Measurements from ENCODE around the gene CD69.

CD69 gene

DNA sequence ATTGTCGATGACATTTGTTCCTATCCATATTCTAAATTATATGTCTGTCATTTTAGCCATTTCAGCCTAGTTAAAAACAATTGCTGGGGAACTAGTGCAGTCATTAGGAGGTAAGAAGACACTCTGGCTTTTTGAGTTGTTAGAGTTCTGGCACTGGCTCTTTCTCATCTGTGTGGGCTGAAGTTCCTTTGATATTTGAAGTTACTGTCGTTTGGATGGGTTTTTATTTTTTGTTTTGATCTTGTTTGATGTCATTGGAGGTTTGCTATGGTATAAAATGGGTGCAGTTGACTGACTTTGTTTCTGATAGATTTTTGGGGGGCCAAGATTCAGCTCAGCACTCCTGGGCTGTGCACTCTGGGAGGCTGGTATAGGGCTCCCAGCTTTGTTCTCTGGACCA, 20.7 kb upstream of the CD69 start:
- no peak for DNase-seq (ENCODE audit: low spot score)

- DNase-seq (ENCODE audit: low spot score), result no peak
Observed at GRCh38 chr12:9779209-9779608, 18.5 kb upstream of the CD69 start.

GRCh38 chr12:9776781-9777180, 16.1 kb upstream of the CD69 start:
- DNase-seq (ENCODE audit: low spot score), result no peak

DNA sequence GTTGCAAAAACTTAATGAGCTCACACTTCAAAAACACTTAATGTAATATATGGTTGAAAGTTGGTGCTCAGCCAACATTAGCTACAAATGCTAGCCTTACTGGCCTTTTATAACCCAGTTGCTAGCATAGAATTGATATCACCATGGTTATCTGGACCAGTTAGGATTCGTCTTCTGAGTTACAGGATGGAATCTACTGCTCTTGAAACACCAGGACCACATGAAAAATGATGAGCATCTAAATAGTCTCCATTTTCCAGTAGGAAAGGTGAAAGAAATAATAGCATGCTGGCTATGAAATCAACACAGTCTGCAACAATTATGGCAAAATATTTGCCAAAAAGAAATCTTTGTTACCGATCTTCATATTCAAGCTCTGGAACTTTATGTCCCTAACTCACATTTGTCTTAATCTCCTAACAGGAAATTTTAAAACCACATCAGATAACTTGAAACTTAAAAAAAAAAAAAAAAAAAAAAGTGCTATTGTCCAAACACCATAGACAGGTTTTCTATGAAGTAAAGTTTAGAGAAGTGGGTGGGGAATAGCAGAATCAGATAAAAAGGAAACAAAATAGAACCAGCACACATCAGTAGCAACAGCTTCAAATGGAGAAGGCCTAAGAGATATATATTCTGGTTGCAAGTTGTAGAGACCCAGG, 12.6 kb upstream of the CD69 start:
- no peak for DNase-seq (ENCODE audit: low spot score)

DNA sequence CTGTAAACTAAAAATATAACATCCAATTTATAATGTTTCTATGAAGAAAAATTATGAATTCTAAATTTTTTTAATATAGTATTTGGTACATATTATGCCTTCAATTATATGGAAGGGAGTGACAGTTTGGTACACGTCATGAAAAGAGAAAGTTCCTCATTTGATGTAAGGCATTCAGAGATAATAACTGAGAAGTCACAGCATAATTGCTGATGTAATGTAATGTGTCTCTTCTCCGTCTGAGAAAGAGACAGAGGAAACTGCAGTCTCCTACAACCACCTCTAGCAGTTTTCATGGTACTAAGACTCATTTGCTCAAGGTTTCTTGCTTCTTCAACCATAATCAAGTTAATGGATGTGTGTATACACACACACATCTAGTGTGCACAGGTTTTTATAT, 2.3 kb upstream of the CD69 start:
- DNase-seq (ENCODE audit: low spot score), result no peak

DNA sequence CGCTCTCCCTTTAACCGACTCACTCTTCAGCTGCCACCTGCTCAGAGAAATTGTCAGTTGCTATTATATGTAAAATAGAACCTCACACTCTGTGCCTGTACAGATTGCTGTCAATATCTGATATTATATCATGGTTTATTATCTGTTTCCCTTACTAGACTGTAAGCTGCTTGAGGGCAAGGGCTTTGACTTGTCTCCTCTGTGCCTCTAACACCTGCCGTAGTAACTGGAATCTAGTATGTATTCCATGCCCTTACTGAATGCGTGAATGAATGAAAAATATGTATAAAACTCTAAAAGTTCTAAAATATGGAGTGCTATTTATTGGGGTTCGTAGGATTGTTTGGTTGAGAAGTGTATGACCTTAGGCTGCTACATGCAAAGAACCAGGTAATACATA, 1.7 kb upstream of the CD69 start:
- DNase-seq (ENCODE audit: low spot score), result no peak

DNA sequence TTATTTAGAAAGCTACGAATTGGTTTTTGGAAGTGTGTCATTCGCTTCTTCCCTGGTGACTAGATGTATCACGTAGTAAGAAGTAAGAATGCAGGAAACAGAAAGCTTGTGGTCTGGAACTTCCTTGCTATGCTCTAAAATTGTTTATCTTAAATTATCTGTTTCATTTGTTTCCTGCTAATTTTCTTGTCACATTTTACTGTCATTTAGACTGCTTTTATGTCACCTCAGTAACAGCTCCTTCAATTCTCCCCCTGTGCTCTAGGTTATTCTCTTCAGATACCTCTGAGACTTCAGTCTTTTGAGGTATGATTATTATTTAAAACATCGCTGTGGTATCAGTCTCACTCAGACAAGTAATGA, 699 bp upstream of the CD69 start:
- no peak for DNase-seq (ENCODE audit: low spot score)

- DNase-seq (ENCODE audit: low spot score), result no peak
Observed at GRCh38 chr12:9760120-9760519, 581 bp downstream of the CD69 start.

GRCh38 chr12:9759694-9760093, 1.0 kb downstream of the CD69 start:
- no peak for DNase-seq (ENCODE audit: low spot score)

- no peak for DNase-seq (ENCODE audit: low spot score)
Observed at GRCh38 chr12:9758119-9758518, 2.6 kb downstream of the CD69 start.

GRCh38 chr12:9757433-9758025, 3.2 kb downstream of the CD69 start:
- no peak for DNase-seq (ENCODE audit: low spot score)

DNA sequence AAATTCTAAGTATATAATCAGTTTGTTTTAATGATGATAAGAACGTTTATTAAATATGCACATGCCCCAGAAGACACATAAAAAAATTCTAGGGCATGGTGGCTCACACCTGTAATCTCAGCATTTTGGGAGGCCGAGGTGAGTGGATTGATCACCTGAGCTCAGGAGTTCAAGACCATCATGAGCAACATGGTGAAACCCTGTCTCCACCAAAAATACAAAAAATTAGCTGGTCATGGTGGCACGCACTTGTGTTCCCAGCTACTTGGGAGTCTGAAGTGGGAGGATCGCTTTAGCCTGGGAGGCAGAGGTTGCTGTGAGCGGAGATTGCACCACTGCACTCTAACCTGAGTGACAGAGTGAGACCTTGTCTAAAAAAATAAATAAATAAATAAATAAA, 4.0 kb downstream of the CD69 start:
- DNase-seq (ENCODE audit: low spot score), result no peak

DNA sequence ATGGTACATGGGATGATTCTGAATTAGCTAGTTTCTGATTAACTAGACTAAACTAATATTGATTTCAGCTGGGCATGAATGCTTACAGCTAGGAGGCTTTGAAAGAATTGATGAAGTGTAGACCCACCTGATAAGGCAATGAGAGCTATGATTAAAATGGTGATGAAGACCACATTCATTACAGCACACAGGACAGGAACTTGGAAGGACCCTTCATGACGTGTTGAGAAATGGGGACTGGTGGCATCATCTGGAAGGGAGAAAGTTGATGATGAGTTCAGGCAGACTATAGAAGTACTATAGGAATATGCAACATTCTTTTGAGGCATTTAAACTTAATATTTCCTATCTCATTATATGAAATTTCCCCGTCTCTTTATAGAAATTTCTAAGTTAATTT, 4.5 kb downstream of the CD69 start:
- no peak for DNase-seq (ENCODE audit: low spot score)

DNA sequence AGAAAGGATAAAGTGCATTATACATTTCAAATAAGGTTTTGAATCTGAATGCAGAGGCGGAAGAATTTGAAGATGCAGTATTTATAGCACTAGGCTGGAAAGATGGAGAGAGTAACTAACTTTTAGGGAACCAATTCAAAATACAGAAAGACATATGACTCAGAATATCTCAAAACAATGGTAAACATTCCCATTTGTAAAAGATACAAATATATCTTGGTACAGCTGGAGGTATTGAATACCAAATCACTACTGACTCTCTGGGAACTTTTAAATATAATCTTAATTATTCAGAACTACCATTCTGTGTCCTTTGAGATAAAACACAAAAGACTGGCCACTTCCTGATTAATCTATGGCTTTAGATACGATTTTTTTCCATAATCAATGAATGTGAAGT, 5.1 kb downstream of the CD69 start:
- DNase-seq (ENCODE audit: low spot score), result no peak

DNA sequence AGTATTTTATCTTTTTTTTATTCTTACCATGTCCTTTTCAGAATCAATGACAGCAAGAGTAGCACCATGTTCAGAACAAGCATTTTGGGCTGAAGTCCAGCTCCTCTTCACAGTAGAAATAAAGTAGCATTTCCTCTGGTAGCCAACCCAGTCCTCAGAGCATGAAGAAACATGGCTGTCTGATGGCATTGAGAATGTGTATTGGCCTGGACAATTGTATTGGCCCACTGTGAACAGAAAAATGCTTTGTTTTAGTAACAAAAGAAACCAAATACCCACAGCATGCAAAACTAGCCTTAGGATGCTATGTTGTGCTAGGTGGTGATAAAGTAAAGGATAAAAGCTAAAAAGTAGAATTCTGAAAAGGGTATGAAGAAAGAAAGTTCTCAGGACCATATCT, 5.7 kb downstream of the CD69 start:
- DNase-seq (ENCODE audit: low spot score), result no peak

DNA sequence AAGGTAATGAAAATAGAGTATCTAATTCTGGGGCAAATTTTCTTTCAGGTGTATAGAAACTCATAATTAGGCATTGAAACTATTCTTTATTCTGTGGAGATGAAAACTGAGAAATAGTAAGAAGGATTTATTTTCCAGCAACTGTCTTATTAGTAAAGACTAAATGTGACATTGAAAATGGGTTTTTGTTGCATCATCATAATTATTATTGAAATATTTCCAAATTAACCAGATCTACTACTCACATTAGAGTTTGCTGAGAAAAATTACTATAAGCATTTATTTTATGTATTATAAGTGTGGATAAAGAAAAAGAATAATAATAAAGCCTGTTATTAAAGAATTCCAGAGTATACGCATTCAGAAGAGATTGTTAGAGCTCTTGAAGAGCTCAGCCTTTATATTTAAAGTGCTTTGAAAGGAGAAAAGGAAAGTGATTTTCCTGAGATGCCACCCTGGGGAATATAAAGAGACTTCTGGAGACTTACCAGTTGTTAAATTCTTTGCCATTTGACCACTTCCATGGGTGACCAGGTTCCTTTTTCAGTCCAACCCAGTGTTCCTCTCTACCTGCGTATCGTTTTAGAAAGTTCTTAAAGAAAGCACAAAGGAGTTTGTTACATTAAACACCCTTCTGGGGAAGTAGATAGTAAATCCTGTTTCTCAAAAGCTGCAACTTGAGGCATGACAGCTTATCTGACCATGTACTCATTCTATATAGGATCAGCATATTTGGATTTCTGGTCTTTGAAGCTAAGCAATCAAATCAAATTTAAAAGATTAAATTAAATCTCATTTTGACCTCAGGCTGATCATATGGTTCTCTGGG, 6.4 kb downstream of the CD69 start:
- no peak for DNase-seq (ENCODE audit: low spot score)

DNA sequence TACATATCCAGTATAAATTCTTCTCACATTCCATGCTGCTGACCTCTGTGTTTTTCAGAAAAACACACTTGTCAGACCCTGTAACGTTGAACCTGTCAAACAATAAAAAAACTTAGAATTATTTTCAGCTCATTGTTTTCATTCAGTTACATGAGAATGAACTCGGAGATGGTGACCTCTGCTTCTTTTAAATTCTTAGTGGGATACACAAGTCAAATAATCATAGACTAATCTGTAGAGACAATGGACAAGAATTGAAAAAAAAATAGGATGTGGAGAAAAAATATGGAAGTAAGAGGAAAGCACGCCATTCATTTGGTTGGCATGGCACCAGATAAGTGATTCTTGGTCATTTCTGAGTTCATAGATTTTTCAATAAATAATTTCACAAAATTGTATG, 7.2 kb downstream of the CD69 start:
- no peak for DNase-seq (ENCODE audit: low spot score)

DNA sequence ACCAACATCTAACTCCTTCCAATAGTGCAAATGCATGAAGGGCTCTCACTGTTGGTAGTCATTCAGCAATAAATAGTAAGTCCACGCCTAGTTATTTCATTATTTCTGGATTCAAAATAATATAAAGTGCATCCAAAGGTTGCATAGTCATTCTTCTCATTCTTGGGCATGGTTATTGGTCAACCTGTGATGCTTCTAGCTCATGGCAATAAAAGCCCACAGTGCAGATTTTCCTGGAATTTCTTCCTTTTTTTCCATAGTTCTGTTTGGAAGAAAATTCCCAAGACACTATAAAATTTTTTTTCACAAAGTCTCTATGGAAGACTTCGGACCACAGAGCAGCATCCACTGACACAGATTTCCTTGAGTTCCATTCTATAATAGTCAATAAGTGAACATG, 7.6 kb downstream of the CD69 start:
- no peak for DNase-seq (ENCODE audit: low spot score)

- no peak for DNase-seq (ENCODE audit: low spot score)
Observed at GRCh38 chr12:9752145-9752933, 8.4 kb downstream of the CD69 start.

GRCh38 chr12:9751204-9752144, 9.2 kb downstream of the CD69 start:
- DNase-seq (ENCODE audit: low spot score), result peak; percentile 37
